Measurements from ENCODE around the gene ATP6V1E1.

Gene ATP6V1E1

GRCh38 chr22:17633217-17633997 is 4.9 kb upstream of the ATP6V1E1 start:
- DNase-seq = no peak

GRCh38 chr22:17631076-17631565 is 2.6 kb upstream of the ATP6V1E1 start:
- no peak for DNase-seq

- no peak for DNase-seq
These were observed 1.1 kb upstream of the ATP6V1E1 start for GRCh38 chr22:17629641-17630040.

GRCh38 chr22:17629173-17629489 is 582 bp upstream of the ATP6V1E1 start:
- no peak for DNase-seq

- no peak for DNase-seq
These were observed 566 bp downstream of the ATP6V1E1 start for GRCh38 chr22:17627961-17628405.

- no peak for DNase-seq
These were observed 15.3 kb downstream of the ATP6V1E1 start for GRCh38 chr22:17613280-17613679.

- DNase-seq = no peak
These were observed 16.5 kb downstream of the ATP6V1E1 start for GRCh38 chr22:17612057-17612456.

GRCh38 chr22:17607891-17608521 is 20.5 kb downstream of the ATP6V1E1 start:
- DNase-seq = no peak

- no peak for DNase-seq
These were observed 22.1 kb downstream of the ATP6V1E1 start for GRCh38 chr22:17606496-17606895.

- no peak for DNase-seq
These were observed 24.9 kb downstream of the ATP6V1E1 start for GRCh38 chr22:17603668-17604067.

- DNase-seq = no peak
These were observed 27.5 kb downstream of the ATP6V1E1 start for GRCh38 chr22:17601031-17601430.

GRCh38 chr22:17598318-17598717 is 30.2 kb downstream of the ATP6V1E1 start:
- DNase-seq = no peak

GRCh38 chr22:17597217-17597616 is 31.3 kb downstream of the ATP6V1E1 start:
- DNase-seq = no peak

GRCh38 chr22:17596226-17596625 is 32.3 kb downstream of the ATP6V1E1 start:
- DNase-seq = no peak

- no peak for DNase-seq
These were observed 36.3 kb downstream of the ATP6V1E1 start for GRCh38 chr22:17592201-17592600.

GRCh38 chr22:17590586-17590985 is 38.0 kb downstream of the ATP6V1E1 start:
- no peak for DNase-seq

GRCh38 chr22:17589810-17590375 is 38.7 kb downstream of the ATP6V1E1 start:
- DNase-seq = no peak

GRCh38 chr22:17588606-17589005 is 39.9 kb downstream of the ATP6V1E1 start:
- DNase-seq = no peak

GRCh38 chr22:17587629-17588028 is 40.9 kb downstream of the ATP6V1E1 start:
- DNase-seq = no peak

GRCh38 chr22:17586831-17587440 is 41.6 kb downstream of the ATP6V1E1 start:
- DNase-seq = no peak

- DNase-seq = no peak
These were observed 45.4 kb downstream of the ATP6V1E1 start for GRCh38 chr22:17583151-17583550.

- DNase-seq = no peak
These were observed 46.9 kb downstream of the ATP6V1E1 start for GRCh38 chr22:17581631-17582030.

- no peak for DNase-seq
These were observed 47.5 kb downstream of the ATP6V1E1 start for GRCh38 chr22:17581056-17581455.

All from NCI-H526 treated with DMSO at 0.1 percent for 48 hours (cell line).